ENCODE results near the gene ITGB2.
A peak's percentile ranks its signal among the peaks of the same experiment; 100 is the strongest.
"Not testable (repeated sequence)": the region's sequence is repeated elsewhere in the genome, so short reads cannot be mapped to it uniquely, and the experiment has no call there.

Gene ITGB2

DNA sequence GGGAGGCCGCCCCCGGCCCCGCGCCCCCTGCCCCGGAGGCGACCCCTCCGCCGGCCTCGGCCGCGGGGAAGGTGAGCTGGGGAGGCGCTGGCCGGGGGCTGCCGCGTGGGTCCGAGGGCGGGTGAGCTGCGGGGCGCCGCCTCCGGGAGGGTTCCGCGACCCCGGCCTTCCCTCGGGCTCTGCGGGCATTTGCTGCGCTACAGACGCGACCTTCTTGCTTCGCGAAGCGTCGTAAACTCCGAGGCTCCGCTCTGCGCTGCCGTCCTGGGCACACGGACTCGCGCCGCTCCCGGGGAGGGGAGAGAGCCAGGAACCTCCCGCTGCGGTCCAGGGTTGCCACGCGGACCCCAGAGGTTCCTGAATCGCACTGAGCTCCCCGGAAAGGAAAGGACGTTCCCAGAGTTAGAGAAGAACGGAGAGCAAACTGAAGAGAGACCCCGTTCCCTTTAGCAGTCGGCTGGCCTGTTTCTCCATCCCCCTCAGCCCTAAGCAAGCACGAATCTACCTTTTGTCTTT lies 19.5 kb upstream of the ITGB2 start:
- no peak for DNase-seq (ENCODE audit: low read depth)

DNA sequence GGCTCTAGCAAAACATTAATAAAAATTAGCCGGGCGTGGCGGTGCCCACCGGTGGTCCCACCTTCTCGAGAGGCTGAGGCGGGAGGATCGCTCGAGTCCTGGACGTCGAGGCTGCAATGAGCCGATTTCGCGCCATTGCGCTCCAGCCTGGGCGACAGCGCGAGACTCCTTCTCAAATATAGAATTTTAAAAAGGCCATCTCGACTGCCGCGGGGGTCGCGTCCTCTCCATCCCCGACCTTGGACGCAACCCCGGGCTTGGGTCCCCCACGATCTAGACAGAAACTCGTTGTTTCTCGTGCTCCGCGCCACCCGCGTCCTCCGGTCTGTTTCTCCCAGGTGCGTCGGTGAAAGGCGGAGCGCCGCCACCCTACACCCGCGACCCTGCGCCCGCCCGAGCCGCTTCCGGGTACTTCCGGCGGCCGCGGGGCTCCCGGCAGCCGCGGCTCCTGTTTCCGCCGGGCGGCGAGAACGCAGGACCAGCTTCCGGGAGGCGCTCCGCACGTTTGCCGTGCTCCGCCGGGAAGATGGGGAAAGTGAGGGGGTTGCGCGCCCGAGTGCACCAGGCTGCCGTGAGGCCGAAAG lies 18.9 kb upstream of the ITGB2 start, which contains the start of gene SLX9:
TSS of gene SLX9 (plus strand) at position 498 of the 584 bp plus-strand sequence. CDS start at position 527, 29 bp downstream.
- DNase-seq (ENCODE audit: low read depth) = peak; percentile 71

DNA sequence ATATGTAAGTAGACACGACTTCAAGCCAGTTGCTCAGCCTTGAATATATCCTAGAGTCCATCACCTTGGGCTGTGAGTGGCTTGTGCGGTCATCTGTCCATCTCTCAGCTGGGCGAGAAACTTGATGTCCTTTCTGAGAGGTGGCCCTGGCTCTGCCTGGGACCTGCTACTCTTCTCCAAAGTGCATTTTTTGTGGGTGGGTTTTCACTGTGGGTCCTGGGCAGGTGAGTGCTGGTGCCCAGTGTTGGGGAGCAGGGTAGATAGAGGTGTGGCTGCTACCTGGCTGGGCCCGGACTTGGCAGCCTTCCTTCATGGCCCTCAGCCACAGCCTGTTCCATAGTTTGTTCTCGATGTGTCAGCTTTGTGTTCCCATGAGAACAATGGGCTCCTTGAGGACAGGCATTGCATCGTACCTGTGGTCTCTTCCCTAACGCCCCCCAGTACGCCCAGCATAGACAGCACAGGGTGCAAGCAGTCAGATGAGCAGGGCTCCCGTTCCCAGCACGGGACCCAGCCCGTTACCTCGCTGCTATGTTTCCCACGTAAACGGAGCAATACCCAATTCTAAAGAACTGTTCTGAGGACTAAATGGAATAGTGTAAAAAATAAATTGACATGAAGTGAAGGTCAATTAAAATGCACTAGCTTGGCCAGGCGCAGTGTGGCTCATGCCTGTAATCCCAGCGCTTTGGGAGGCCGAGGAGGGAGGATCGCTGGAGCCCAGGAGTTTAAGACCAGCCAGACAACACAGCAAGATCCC lies 18.3 kb upstream of the ITGB2 start:
- DNase-seq (ENCODE audit: low read depth) = no peak

DNA sequence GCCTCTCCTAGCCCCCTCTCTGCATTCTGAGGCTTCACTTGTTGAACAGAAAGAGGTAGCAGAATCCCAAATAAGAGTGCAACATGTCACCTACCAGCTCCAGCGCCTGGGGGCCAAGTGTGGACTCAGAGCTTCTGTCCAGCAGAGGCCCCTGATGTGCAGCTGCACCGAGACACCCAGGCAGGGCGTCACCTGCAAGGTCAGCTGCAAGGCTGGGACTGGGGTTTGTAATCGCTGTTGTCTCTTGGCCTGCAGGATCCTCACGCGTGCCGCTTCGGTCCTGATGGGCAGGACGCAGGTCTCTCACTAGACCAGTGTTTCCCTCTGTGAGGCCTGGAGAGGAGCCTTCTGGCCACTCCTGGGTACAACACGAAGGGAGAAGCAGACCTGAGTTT lies 14.8 kb upstream of the ITGB2 start:
- no peak for DNase-seq (ENCODE audit: low read depth)

DNA sequence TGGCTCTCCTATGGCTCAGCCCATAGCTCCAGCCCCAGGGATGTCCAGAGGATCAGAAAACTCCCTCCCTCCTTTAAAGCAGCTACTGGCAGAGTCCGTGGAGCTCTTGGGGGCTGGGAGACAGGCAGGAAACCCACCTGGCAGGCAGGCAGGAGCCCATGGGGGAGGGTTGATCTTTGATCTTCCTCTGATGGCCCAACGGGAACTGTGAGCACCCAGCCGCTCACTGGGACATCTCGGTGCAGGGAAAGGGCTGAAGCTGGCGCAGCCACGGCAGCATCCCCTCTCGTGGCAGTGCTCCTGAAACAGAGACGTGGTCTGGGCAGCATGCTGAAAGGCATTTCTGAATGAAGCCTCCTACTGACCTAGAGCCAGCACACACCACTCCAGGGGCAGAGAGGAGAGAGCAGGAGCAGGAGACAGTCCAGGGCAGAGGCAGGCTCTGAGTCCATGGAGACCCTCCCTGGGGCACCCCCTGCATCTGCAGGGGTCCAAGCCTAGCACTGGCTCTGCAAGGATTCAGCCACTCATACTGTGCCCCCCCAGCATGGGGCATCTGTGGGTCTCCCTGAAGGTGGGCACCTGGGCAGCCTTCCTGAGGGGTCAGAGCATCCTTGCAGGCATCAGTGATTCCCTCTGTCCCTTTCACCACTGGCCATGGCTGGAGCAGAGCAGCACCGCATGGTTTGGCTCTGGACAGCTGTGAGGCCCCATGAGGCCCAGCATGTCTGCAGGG lies 14.3 kb upstream of the ITGB2 start:
- DNase-seq (ENCODE audit: low read depth) = no peak

DNA sequence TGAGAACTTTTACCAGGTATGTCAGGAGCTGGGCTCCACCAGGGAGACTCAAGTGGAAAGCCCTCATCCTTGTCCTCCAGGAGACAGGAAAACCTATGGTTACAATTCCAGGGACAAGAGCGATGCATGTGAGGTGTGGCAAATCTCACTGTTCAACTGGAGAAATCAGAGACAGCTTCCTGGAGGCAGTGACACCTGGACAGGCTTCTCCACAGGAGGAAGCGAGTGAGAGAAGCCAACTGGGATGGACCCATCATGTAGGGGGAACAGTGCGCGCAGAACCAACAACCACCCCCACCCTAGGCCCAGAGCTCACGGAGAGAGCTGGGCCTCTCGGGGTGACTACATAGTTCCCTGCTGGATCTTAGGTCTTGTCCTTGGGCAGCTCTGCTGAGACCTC lies 13.6 kb upstream of the ITGB2 start:
- DNase-seq (ENCODE audit: low read depth) = no peak

DNA sequence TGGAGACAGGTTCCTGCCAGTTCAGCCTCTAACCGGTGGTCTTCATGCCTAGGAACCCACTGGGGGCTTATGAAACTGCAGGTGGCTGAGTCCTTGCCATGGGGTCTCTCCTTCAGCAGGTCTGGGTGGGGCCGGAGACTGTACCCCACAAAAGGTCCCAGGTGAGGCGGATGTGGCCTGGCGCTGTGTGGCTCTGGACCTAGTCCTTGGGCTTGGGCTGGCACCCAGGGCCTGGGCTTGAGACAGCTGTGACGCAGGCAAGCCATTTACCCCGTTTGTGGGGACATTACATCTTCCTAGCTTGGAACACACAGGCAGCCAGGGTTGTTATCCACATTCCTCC lies 13.2 kb upstream of the ITGB2 start:
- DNase-seq (ENCODE audit: low read depth) = no peak

DNA sequence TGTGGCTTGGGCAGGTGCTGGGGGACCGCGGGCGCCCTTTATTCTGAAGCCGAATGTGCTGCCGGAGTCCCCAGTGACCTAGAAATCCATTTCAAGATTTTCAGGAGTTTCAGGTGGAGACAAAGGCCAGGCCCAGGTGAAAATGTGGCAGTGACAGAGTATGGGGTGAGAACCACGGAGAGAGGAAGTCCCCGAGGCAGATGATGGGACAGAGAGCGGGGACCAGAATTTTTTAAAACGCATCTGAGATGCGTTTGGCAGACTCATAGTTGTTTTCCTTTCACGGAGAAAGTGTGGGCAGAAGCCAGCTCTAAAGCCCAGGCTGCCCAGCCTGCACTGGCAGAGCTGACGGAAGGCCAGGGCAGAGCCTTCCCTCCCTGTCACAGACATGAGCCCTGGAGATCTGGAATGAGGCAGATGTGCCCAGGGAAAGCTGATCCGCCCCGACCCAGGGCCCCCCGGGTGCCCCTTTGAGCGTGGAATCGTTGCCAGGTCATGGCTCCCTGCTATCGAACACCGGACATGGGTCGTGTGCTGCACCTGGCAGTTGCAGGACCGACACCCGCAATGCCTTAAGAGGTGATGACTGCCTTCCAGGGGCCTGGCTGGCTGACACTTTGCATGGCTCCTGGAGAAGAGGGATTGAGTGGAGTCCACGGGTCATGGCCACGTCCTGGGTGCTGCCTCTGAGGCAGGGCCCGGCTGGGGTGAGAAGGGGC lies 12.7 kb upstream of the ITGB2 start:
- DNase-seq (ENCODE audit: low read depth) = no peak

DNA sequence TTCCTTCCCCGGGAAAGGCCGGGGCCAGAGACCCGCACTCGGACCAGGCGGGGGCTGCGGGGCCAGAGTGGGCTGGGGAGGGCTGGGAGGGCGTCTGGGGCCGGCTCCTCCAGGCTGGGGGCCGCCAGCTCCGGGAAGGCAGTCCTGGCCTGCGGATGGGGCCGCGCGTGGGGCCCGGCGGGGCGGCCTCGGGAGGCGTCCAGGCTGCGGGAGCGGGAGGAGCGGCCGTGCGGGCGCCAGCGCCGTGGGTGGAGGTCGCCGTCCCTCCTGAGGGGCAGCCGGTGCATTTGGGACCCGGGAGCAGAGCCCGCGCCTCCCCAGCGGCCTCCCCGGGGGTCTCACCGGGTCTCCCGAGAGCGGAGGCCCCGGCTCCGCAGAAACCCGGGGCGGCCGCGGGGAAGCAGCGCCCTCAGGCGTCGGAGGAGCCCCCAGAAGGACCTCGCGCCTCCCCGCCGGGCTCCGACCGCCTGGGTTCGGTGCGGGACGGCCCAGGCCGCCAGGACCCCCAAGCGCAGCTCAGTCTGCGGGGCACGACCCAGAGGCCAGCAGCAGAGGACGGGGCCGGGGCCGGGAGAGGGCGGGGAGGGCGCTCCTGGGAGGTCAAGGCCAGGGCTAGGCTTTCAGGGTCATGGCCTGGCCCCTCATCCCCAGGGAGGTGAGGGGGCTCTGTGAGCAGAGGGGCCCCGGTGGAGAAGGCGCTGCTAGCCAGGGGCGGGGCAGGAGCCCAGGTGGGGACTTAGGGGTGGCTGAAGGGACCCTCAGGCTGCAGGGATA lies 11.9 kb upstream of the ITGB2 start:
- peak; percentile 67 for DNase-seq (ENCODE audit: low read depth)

DNA sequence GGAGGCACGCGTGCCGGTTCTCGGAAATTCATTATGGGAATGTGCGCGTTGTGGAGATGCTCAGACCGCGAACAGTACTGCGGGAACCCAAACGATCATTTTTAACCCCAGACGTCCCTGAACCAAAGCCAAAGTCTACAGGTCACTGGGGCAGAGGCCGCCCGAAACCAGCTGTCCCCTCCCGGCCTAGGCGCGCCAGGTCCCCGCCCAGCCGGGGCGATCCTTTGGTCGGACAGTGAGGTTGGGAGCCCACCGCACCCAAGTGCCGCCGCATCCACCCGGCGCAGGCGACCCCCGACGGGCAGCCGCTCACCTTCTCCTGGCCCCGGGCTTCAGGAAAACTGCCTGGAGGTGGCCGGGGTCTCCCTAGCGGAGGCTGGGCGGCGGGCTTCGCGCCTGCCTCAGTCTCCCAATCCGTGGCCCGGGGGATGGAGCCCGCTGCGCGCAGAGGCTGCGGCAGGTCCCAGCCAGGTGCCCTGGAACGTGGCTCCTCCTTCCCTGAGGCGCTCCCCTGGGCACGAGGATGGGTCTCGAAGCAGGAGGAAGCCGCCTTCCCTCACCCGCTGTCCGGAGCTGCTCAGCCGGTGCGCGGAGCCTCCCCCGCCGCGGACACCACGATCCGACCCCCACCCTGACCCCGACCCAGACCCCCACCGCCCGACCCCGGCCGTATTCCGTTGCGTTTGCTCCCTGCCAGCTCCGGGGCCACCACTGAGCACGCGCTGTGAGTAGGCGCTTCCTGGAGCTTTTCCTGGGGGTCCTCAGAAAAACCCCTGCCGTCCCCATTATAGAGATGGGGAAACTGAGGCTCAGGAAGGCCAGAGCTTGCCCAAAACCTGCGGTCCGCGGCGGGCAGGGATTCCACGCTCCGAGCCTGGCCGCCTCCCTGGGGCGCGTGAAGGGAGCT lies 11.1 kb upstream of the ITGB2 start:
- DNase-seq (ENCODE audit: low read depth) = no peak

DNA sequence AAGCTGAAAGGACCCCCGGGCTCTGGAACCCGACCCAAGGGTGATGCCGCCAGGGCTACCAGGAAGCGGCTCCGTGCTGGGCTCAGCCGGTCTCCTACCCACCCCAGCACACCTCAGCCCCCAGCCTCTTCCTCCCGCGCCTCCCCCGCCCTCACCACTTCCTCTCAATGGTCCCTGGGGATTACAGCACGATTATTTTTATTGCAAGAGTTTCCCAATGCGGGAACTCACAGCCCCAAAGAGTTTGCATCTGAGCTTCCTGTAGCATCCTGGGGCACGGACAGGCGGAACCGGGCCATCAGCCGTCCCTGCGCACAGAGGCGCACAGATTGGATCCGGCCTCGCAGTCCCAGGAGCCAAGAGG lies 10.4 kb upstream of the ITGB2 start:
- no peak for DNase-seq (ENCODE audit: low read depth)

DNA sequence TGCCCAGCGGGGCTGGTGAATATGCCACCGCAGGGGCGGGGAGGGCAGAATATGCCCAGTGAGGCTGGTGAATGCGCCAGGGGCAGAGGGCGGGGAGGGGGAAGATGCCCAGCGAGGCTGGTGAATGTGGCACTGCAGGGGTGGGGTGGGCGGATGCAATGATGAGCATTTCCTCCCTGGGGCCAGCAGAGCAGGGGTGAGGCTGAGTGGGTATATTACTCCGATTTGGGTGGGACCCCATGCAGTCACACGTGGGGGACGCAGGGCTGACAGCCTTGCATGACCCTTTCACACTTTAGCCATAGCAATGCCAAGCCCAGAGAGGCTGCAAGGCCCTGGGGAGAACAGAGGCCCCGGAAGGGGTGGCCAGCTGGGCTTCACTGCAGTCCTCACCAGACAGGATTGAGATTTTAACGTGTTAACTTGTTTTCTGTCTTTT lies 9.9 kb upstream of the ITGB2 start:
- peak; percentile 62 for DNase-seq (ENCODE audit: low read depth)

DNA sequence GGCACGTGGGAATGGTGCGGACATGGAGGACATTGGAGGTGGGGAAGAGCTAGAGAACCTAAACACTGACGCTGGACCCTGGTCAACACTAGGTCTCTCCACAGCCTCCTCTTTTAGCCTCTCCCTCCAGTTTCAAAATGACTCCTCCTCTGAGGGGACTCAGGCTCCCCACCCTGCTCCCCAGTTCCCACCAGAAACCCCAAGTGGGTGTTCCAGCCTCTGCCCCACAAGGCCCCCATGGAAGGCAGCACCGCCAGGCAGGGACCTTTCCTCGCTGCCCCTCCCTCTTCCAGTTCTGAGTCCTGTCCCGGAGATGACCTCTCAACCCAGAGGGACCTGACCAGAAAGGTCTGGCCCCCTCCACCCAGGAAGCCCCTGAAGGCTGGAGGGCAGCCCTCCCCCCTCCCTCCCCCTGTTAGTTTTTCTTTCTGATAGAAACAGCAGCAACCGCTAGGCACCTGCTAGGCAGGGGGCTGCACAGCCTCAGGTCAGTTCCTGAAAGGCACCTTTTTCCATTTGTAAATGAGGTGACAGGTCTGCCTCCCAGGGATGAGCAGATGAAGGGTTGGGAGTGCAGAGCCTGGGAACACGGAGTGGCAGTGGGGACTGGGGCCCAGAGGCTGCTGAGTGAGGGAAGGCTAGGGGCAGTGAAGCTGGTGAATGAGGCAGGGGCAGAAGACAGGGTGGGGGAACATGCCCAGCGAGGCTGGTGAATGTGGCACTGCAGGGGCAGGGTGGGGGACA lies 9.3 kb upstream of the ITGB2 start:
- DNase-seq (ENCODE audit: low read depth) = no peak

DNA sequence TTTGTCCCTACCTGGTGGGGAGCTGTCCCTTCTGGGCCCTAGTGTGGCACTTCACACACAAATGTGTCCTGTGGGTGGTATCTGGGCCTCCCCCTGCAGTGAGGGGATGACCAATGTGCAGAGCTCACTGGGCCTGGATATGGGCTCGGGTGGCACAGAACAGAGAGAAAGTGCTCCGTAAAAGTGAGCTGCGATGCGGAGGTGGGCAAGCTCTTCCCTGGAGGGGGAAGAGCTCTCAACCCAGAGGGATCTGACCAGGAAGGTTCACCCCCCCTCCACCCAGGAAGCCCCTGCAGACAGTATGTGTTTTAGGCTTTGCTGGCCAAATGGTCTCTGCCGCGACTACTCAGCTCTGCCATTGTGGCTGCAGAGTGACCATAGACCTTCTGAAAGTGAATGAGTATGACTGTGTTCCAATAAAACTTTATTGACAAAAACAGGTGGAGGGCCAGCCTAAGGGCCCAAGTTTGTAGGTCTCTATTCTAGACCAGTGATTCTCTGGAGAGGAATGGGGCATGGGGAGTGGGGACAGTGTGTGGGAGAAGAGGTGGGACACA lies 8.6 kb upstream of the ITGB2 start:
- no peak for DNase-seq (ENCODE audit: low read depth)

DNA sequence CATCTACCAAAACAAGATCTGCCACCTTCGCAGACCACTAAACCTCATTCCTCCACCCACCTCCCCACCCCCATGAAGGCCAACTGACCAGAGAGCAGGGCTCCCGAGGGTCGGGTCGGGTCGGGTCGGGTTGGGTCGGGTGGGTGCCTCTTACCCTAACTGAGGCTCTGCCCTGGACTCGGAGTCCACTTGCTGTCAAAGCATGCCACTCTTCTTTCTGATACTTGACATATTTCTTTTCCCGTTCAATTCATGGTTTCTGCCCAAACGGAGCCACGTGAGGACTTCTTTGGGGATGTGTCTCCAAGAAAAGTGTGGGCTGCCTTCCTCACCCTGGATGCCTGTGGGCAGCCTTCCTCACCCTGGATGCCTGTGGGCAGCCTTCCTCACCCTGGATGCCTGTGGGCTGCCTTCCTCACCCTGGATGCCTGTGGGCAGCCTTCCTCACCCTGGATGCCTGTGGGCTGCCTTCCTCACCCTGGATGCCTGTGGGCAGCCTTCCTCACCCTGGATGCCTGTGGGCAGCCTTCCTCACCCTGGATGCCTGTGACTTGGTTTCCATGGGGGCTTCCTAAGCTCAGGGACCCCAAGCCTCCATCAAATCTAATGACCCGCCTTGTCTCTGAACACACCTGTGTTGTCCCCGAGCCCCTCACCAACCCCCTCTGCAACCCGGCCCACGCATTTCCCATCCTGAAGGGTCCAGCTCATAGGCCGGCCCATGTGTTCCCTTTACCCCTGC lies 8.0 kb upstream of the ITGB2 start:
- DNase-seq (ENCODE audit: low read depth) = not testable (repeated sequence)

DNA sequence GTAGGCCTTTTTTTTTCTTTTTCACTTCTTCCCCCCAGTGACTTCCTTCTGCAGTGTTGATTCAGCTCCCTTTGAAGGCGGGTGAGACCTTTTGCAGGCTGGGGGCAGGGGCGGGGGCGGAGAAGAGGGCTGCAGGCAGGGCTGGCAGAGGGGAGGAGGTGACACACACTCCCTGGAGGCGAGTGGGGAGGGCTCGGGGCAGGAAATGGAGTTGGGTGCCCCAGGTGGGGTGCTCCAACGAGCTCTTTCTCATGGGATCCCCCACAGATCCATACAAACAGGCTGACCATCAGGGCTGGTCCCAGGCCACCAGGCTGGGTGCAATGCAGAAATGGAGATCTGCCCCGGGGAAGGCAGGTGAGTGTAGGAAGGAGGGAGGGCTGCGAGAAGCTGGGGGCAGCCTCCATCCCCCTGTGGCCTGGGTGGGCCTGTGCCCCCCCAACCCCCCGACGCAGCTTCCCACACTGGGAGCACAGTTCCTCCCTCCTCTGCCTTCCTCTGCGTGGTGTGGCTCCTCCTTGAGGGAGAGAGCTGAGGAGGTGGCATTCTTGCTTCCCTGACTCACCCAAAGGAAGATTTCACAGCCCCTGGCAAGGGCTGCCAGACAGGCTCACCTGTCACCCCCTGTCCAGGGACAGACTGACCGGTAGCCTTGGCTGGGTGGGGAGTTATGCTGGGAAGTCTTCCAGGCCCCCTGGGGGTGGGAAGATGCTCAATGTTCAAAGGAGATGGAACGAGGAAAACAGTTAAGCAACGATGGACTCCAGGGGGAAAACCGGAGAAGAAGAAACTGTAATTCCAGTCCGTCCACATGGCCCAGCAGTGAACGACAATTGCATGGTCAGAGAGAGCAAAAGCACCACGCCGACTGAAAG lies 7.1 kb upstream of the ITGB2 start:
- DNase-seq (ENCODE audit: low read depth) = peak; percentile 86

DNA sequence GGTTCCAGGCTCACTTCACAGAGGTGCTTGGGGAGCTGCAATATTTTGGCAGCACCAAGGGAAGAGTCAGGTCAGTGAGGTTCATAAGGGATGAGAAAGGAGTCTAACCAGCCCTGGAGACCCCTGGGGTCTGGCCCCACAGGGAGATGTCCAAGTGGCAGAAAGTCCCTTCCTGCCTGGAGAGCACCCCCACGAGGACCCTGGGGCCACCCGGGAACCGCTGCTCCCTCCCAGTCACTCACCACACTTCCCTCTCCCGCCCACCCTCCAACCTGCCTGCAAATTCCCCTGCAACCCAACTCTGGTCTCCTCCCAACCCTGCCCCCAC lies 6.5 kb upstream of the ITGB2 start:
- no peak for DNase-seq (ENCODE audit: low read depth)

Measured in activated T-cell treated with anti-CD3 and anti-CD28 coated beads for 1 hour (primary cell).